Hindlimb muscle (tissue), 1 donor: Measurements from ENCODE around the gene PAX5. TPM values are rescaled to one million over a fixed set of nuclear protein-coding genes. Genes with fewer than 3 reads are reported as not detected.

Experiments
- DNase-seq: peaks from one replicate; pipeline ENCODE4 v3.0.0-alpha.2; 2013
- polyA plus RNA-seq: library from polyadenylated mRNA; unstranded; fragments of 120-200 nt; gene quantifications from one replicate; pipeline ENCODE4 v1.2.1, GENCODE V29; 2013; ENCODE audit not compliant: insufficient read length

The PAX5 gene
- polyA plus RNA-seq, 1 donor: 0.21 TPM

DNA sequence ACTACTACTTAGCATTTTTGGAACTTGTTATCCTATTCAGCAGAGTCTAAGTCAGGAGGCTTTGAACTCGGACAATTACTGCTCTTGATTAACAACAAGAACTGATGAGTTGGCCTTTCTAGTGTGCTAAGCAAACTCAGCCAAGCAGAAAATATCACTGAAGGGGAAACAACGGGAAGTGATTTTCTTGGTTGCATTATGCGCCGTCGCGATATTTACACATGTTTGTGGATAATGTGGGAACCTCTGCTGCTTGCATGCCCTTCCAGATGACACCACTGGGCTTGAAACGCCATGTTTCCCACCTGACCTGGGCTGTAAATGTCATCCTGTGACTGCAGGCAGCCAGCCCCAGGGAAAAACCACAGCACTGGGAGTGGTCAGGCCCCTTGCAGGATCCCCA, 205.5 kb downstream of the PAX5 start:
- DNase-seq: no peak

DNA sequence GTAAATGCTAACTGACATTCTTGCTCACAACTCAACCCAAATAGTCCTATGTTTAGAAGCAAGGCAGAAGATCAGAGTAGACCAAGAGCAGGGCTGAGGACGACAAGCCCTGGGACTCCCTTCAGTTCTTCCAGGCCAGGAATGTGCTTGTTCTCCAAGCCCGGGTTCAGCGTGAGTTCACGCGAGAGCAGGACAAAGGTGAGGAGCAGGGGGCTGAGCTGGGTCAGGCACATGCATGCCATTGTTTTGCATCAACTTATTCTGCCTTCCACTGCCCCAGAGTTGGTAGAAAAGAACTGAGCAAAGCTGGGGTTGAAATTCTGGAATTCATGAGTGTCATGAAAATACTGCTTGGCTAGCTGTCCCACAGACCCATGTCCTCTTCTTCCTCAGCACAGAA, 206.5 kb downstream of the PAX5 start:
- DNase-seq: no peak

DNA sequence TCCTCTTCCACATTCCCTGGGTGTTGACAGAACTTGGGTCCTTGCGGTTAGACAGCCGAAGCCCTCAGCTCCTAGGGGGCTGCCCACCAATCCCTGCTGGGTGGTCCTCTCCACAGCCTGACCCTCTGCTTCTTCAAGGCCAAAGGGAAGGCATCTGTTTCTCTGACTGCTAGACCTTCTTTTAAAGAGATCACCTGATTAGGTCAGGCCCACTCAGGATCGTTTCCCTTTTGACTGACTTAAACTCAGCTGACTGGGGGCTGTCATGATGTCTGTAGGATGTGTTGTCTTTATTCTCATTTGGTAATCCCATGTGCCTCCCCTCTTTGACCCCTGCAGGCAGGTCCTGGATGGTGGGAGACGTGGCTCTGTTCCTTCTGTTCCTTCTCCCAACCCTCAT, 207.5 kb downstream of the PAX5 start:
- DNase-seq: no peak

DNA sequence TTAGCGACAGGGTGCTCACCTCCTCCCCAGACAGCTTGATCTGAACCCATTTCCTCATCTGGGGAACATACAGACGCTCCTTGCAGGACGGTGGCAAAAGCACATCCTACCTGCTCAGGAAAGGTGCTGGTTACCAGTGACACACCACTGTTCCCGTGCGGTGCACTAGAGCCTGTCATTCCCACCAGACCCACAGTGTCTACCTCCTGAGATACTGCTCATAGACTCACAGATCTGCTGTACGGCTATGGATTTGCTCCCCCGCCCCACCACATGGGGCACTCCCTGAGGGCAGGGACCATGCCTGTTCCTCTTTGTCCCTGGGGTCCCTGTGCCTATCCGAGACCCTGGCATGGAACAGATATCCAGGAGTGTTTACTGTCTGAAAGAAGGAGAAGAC, 208.9 kb downstream of the PAX5 start:
- no peak for DNase-seq

DNA sequence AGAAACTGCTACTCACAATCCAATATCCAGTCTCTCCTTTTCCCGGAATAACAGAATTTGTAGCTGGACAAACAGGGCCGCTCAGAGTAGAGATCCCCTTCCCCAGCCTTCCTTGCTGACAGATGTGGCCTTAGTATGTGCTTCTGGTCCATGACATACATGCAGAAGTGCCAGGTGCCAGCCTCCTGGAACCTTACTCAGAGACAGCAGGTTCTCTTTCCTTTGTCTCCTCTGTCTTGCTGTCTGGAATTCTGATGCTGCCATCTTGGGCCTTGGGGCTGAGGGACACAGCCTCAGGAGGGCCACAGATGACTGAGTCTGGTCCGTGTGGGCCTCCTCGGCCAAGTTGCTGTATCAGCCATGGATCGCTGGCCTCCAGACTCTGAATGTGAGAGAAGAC, 210.1 kb downstream of the PAX5 start:
- no peak for DNase-seq

DNA sequence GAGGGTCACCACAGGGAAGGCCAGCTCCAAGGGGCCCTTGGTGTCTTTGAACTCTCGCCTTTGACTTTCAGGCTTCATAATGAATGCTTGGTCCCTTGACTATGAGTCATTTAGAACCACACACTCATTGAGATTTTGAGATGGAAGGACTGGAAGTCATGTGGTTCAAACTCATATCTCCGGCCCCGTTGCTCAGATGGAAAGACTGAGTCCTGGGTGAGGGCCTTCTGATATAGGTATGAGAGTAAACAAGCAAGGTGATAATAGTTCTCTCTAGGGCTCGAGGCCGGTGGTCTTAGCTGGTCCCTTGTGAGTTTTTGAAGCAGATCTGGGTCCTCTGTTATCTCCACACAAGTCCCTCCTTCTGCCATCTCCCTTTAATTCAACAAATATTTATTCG, 210.6 kb downstream of the PAX5 start:
- DNase-seq: no peak

DNA sequence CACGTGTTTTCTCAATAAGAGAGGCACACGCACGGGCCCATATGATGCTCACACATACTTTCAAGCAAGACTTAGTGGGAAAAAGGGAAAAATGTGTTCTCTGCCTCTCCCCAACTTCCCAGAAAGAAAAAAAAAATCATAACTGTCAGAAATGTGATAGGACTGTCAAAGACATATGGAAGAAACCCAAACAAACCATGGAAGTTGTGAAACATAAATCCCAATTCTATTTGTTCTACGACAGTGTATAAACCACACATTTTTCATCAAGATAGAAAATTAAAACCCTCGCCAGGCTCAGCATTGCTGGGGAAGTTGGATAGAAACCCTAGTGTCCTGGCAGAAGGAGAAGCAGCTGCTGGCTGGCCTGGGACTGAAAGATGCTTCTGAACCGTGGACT, 211.9 kb downstream of the PAX5 start:
- DNase-seq: no peak

DNA sequence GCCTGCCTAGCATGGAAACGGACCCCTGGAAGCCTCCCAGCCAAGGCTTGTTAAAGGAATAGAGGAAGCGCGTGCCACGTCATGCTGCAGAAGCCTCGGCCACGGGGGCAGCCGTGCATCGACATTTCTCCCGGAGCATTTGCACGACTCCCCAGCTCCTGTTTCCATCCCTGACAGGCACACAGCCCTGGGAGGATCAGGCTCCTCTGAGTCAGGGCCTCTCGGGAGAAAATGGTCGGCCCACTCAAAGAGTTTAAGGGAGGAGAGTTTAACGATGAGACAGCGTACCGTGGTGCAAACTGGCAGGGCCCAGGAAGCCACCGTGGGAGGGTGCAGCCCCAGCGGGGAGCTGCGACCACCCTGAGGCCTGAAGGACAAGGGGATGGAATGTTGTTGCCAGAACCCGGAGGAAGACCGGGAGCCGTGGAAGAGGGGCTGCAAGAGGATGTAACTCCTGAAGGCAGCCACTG, 213.6 kb downstream of the PAX5 start:
- no peak for DNase-seq

DNA sequence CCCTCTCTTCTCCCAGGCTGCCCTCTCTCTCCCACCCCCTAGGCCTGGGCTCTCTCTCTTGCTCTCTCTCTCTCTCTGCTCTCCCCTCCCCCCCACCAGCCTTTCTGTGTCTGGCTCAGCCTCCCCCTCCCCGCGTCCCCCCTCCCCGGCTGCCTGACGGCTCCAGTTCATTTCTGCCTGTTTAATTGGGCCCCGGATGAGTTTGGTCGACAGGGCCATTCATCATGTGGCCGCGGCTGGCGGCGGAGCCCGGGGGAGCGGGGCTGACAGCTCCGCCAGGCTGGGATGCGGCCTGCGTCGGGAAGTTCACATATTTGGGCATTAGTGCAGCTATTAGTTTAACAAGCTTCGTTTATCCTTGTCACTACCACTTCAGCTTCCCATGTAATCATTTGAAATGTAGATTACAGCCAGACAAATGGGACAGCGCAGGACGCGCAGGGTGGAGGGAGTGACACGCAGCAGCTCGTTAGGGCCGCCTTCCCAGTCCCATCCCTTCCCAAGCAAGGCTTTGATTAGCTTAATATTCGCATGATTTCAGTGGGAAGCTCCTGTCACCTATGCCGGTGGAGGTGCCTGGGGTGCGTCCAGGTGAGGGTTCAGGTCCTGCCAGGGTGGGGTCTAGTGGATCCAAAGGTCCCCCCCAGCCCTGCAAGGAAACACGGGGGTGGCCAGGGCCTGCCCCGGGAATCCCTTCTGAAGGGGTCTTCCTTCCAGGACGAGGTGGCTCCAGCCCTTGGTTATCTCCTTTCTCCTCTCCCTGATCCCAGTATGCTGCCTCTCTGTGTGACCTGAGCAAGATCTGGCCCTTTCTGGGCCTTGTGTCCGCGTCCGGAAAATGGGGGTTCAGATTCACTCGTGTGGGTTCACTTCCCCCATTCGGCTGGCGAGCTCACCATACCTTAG, 214.8 kb downstream of the PAX5 start:
- DNase-seq: peak; percentile 6

DNA sequence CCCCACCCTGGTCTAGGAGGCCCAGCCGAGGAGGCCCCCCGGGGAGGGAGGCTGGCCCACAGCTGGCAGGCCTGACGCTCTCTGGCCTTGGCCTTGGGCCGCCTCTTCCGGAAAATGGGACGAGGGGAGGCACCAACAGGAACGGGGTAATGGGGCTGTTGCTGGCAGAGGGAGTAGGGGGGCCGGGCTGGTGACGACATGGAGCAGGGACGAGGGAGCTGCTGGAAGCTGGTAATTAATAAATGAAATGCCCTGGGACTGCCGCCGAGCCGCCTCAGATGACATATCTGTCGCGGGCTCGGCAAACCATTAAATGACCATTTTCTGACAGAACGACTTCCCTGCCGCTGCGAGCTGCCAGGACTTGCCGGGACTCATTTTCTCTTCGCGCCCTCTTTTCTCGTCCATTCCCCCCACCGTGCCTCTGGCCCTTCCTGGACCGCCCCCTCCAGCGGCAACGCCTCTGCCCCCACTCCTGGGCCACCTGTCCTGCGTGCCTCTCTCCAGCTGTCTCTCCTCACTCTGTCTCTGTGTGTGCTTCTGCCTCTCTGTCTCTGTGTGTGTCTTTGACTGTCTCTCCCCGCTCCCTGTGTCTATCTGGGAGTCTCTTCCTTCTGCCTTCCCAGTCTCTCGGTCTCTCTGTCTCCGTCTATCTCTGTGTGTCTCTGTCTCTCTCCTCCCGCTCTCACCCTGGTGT, 215.7 kb downstream of the PAX5 start:
- DNase-seq: peak; percentile 8

DNA sequence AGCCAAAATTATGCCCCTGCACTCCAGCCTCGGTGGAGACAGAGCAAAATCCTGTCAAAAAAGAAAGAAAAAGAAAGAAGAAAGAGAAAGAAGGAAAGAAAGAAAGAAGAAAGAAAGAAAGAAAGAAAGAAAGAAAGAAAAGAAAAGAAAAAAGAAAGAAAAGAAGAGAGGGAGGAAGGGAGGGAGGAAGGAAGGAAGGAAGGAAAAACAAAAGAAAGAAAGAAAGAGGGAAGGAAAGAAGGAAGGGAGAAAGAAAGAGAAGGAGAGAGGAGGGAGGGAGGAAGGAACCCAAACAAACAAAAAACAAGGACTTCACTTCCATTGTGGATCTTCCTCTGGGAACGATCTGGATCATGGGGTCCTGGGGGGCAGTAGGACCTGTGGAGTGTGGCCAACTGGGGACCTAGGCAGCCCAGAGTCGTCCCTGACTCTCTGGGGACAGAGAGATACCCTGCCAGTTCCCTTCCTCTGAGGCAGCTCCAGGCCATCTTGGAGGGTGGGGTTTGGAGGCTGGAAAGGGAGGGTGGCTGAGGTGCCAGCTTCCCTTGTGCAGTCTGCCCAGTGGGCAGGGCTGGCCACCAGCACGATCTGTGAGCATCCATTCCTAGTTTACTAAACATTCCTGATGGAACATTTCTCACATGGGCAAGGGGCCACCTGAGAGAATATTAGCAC, 216.8 kb downstream of the PAX5 start:
- DNase-seq: no peak

DNA sequence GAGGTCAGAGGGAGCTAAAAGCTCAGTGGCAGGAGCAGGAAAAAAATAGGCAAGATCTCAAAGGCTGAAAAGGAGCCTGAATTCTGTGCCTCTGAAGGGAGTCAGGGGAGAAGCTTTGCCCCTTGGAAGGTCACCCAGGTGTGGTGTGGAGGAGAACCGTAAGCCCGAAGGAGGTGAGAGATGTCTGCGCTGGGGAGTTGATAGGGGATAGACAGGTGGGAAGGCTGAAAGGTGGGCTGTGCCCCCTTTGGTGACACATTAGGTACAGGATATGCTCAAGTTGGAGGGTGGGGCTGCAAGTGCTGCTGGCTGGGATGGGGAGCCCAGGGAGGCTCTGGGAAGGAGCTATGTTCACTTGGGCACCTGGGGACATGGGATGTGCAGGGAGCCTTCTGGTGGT, 217.7 kb downstream of the PAX5 start:
- no peak for DNase-seq

DNA sequence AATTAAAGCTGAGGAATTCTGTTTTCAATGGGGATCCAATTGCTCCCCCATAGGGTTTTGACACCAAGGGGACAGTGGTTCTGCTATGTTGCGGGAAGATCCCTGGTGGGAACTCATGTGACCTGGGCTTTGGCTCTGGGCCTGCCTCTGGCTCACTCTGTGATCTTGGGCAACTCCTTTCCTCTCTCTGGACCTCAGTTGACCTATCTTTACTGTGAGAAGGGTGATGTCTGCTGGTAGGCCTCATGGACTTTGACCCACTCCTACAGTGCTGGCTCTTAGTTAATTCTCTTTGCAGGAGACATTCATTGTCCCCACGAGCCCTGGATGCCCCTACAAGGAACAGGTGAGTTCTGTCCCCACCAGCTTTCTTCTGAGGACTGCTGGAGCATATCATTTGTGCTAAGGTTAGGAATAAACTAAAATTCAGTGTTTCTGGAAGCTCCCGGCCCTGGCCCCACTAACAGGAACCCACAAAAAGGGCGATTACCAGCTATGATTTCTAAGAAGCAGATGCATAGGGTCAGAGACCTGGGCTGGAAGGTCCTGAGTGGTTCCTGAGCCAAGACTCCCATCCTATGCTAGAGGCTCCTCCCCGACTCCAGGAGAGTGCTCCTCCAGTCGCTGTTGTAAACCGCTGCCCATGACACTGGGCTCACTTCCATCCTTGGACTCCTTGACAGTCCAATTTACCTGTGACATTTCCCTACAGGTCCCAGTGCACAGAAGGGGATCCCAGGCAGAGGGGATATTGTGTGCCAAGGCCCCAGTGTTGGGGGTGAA, 218.3 kb downstream of the PAX5 start:
- DNase-seq: no peak

DNA sequence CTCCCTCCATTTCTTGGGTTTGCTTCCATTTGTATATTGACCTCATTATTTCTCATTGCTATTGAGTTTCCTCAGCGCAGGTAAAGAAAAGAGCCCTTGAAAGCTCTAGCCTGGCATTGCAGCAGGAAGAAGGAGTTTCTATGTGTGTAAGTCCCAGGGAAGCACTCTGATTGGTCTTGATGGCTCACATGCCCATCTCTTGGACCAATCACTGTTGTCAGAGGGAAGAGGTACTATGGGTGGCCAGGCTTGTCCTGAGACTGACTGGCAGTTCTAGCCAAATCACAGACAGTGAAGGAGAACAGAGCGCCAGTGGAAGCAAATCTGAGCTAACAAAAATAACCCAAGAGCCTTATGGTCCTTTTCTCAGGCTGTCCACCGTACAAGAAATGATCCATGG, 219.0 kb downstream of the PAX5 start:
- DNase-seq: no peak

DNA sequence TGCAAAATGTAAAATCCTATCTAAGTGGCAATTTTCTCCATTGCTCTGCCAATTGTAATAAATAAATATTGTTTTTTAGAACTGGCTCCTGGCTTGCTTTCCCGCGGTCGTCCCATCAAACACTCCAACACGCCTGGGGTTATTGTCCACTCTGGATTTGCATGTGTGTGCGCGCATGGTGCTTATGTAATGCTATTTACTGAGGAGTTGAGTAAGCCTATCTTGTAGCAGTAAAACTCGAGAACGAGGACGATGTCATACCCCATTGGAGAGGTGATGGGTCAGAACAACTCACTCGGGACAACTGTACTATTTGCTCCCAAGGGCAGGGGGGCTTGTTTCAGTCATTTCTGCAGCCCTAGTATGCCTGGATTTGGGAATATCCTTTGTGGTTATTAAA, 220.9 kb downstream of the PAX5 start:
- DNase-seq: no peak

DNA sequence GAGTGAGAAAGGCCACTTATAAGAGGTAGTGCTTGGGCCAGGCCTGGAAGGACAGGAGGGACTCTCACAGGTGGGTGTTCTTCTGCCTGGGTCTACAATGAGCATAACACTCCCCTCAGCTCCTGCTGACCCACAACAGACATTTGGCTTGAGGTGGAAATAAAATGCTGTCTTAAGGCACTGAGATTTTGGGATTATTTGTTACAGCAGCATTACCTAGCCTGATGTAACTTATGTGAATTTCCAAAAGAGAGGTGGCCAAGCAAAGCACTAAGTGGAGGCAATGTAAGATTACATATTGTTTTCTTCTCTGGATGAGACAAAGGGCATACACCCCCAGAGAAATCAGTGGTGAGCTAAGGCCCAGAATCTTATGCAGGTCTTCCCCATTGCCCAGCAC, 221.5 kb downstream of the PAX5 start:
- DNase-seq: no peak

DNA sequence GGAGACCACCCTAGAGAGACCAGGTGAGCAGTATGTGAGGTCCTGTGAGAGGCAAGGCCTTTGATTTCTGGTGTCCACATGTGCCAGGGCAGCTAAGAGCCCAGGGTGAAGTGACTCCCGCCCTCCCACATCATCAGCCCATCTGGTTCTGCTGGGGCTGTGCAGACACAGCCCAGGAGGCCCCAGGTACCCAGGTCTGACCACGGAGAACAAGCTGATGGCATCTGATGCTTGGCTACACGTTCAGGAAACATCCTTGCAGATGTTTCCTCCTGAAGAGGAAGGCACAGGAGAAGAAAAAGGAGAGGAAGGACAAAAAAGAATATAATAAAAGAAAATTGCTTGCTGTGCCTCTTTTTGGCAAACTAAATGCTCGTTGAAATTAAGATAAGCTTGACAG, 225.8 kb downstream of the PAX5 start:
- DNase-seq: no peak

DNA sequence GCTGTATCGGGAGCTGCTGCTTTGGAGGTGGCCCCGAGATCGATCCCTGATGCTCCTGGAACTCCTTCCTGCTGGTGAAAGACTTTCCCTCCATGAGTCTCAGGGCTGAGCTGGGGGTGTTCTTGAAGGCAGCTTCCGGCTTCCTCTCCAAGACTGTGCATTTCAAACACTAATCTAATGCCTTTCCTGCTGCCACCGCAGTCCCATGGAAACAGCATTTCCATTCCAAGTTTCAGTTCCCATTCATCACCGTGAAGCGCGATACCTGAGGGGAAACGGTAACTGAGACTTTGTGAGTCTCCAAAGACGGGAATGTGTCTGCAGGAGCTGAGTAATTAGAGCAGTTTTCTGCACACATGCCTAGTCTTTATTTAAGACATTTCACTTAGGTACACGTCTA, 230.1 kb downstream of the PAX5 start:
- no peak for DNase-seq

DNA sequence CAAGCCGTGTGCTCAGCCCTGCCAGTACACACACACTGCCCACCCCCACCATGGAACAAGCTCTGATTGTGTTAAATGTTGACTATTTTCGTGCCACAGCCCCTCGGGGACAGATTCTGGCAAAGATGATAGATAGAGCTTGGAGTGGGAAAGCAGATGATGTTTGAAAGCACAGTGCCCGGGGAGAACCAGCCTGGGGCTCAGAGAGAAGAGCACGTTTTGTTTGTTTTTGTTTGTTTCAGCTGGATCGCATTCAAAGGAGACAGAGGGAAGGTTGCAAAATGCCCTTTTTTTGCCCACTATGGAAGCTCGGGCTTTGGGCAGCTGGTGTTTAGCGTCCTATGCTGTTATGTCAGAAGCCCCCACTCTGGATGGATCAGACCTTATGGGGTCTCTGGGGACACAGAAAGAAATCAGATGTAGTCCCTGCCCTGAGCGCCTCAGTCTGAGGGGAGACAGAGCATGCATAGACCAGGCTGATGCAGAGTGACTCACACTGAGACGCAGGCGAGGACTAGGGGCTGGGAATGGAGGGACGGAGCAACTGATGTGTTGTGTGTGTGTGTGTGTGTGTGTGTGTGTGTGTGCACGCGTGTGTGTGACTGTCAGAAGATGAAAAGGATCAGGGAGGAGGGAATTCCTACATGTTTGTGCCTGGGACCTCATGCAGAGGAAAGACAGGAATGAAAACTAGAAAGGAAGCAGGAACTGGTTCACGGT, 231.7 kb downstream of the PAX5 start:
- no peak for DNase-seq

DNA sequence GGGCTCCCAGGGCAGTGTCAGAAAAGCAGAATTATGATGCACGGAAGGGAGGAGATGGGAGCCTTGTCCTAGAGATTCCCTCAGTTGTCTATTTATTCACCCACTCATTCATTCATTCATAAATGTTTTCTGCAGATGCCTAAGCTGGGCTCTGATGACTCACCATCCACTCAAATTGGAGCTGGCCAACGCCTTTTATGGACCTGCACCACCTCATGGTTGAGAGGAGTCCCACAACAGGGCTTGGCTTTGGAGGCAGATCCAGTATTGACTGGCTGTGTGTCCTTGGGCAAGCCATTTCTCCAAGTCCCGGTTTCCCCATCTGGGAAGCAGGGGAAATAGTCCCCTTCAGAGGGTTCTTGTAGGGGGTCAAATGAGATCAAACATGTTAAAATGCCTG, 233.6 kb downstream of the PAX5 start:
- no peak for DNase-seq

DNA sequence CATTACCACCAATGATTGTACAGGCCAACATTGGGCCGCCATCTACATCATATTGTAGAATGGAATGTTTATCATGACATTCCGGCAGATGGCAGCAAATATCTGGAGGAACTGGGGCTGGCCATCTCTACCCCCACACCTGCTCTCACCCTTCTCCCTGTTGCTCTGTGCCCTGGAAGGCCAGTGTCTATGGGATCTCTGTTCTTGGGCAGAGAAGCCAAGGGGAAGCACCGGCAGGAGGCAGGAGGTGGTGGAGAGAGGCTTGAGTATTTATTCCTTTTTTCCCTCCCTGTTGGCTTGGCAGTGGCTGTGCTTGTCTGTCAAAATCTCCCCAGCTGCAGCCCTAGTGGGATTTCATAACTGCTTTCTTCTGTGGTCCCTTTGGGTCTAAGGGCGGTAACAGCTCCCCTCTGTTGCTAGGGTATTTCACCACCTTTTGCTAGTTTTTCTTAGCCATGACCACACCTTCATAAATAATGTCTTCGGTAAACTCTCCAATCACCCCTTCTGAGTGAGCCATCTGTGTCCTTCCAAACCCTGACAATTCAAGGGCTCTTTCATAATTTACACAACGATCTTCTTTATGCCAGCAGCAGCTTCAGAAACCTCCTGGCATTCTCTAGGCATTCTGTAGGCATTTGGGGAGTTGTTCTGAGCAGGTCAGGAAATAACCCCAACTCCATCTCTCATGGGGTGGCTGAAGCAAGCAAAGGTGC, 235.6 kb downstream of the PAX5 start:
- DNase-seq: no peak
